Liver (tissue), 9 donors: Measurements from ENCODE around the gene FRMD4A. TPM values are rescaled to one million over a fixed set of nuclear protein-coding genes. Genes with fewer than 3 reads are reported as not detected.

Source experiments
- DNase-seq: peaks from one replicate; pipeline ENCODE4 v3.0.0-alpha.2; 2017; ENCODE audit warnings: low spot score
- H3K27ac ChIP-seq, 2 donors: one replicate each; pipeline ENCODE4 v1.7.0; 2013; ENCODE audit warnings: inconsistent platforms in 2 of 2, low read length in 2 of 2, control low read depth in 1 of 2, low read depth in 1 of 2, mild to moderate bottlenecking in 1 of 2
- H3K27me3 ChIP-seq, 4 donors: one replicate each; pipeline versions ENCODE4 v1.6.1 to v1.7.0; 2013; ENCODE audit warnings: low read length in 3 of 4, inconsistent platforms in 1 of 4, mild to moderate bottlenecking in 1 of 4, moderate library complexity in 1 of 4; ENCODE audit not compliant: control insufficient read depth in 4 of 4, insufficient read depth in 4 of 4
- H3K36me3 ChIP-seq, 4 donors: one replicate each; pipeline versions ENCODE4 v1.6.1 to v1.7.0; 2013; ENCODE audit warnings: low read length in 3 of 4, mild to moderate bottlenecking in 3 of 4, low read depth in 1 of 4, moderate library complexity in 1 of 4; ENCODE audit not compliant: control insufficient read depth in 4 of 4, insufficient read depth in 3 of 4
- H3K4me1 ChIP-seq, 4 donors: one replicate each; pipeline versions ENCODE4 v1.6.1 to v1.7.0; 2013; ENCODE audit warnings: low read length in 3 of 4, mild to moderate bottlenecking in 3 of 4, moderate library complexity in 1 of 4; ENCODE audit not compliant: control insufficient read depth in 4 of 4, insufficient read depth in 4 of 4
- H3K4me3 ChIP-seq, 3 donors: one replicate each; pipeline versions ENCODE4 v1.6.1 to v1.7.0; 2013; ENCODE audit warnings: low read length in 3 of 3, control low read depth in 1 of 3, low read depth in 1 of 3, mild to moderate bottlenecking in 1 of 3
- H3K9ac ChIP-seq, 2 donors: one replicate each; pipeline ENCODE4 v1.7.0; 2013; ENCODE audit warnings: low read length in 2 of 2, mild to moderate bottlenecking in 2 of 2, moderate library complexity in 2 of 2, control low read depth in 1 of 2, low read depth in 1 of 2
- H3K9me3 ChIP-seq, 4 donors: one replicate each; pipeline versions ENCODE4 v1.6.1 to v1.7.0; 2013; ENCODE audit warnings: low read length in 3 of 4; ENCODE audit not compliant: control insufficient read depth in 4 of 4
- EGR1 ChIP-seq, 2 donors: IDR thresholded peaks; 2 replicates each; pipeline ENCODE4 v1.6.1; 2016 to 2018; ENCODE audit warnings: antibody characterized with exemption in 2 of 2, low read depth in 2 of 2
- FOXA1 ChIP-seq: IDR thresholded peaks from 2 replicates; pipeline ENCODE4 v1.6.1; 2016; ENCODE audit warnings: antibody characterized with exemption
- FOXA2 ChIP-seq: IDR thresholded peaks from 2 replicates; pipeline ENCODE4 v1.6.1; 2016; ENCODE audit warnings: antibody characterized with exemption
- GABPA ChIP-seq, 2 donors: IDR thresholded peaks in 1 of 2; conservative IDR thresholded peaks in 1 of 2; 2 replicates each; pipeline ENCODE4 v1.6.1; 2016; ENCODE audit warnings: antibody characterized with exemption in 2 of 2, mild to moderate bottlenecking in 1 of 2, moderate library complexity in 1 of 2
- HNF4A ChIP-seq, 2 donors: conservative IDR thresholded peaks; 2 replicates each; pipeline ENCODE4 v1.6.1; 2016; ENCODE audit warnings: antibody characterized with exemption in 2 of 2, mild to moderate bottlenecking in 2 of 2
- HNF4G ChIP-seq: IDR thresholded peaks from 2 replicates; pipeline ENCODE4 v1.6.1; 2016; ENCODE audit warnings: antibody characterized with exemption
- NR2F2 ChIP-seq: IDR thresholded peaks from 2 replicates; pipeline ENCODE4 v1.6.1; 2016; ENCODE audit warnings: antibody characterized with exemption
- RAD21 ChIP-seq, 2 donors: IDR thresholded peaks; 2 replicates each; pipeline ENCODE4 v1.6.1; 2016; ENCODE audit warnings: antibody characterized with exemption in 2 of 2, mild to moderate bottlenecking in 2 of 2
- RXRA ChIP-seq, 2 donors: IDR thresholded peaks; 2 replicates each; pipeline ENCODE4 v1.6.1; 2017 to 2018; ENCODE audit warnings: antibody characterized with exemption in 2 of 2, mild to moderate bottlenecking in 1 of 2
- SP1 ChIP-seq: IDR thresholded peaks from 2 replicates; pipeline ENCODE4 v1.6.1; 2018; ENCODE audit warnings: antibody characterized with exemption, mild to moderate bottlenecking
- YY1 ChIP-seq: IDR thresholded peaks from 2 replicates; pipeline ENCODE4 v1.6.1; 2016; ENCODE audit warnings: antibody characterized with exemption, mild to moderate bottlenecking
- WGBS: extraction: QIAGEN DNeasy Blood & Tissue Kit; methylation state at CpG from one replicate; pipeline ENCODE4 v1.1.7; 2013; 5-methylcytosine and 5-hydroxymethylcytosine counted together
- polyA plus RNA-seq, 2 donors: library from polyadenylated mRNA; stranded (reverse) in 1 of 2; unstranded in 1 of 2; fragments of 200-250 nt in 1 of 2; fragments of >200 nt in 1 of 2; fragmentation: Nextera tagmentation in 1 of 2; extraction: Ambion mirVana in 1 of 2; gene quantifications; one replicate each; pipeline versions ENCODE4 v1.2.1 to v1.2.3, GENCODE V29; 2013 to 2015
- total RNA-seq, 2 donors: library from RNA; depleted of rRNA; stranded (reverse); fragments of >200 nt; gene quantifications; one replicate each; pipeline ENCODE4 v1.2.3, GENCODE V29; 2014
- TF ChIP-seq, protein P1 (sequence below): IDR thresholded peaks from 2 replicates; pipeline ENCODE4 v1.6.1; 2016; ENCODE audit warnings: antibody characterized with exemption, mild to moderate bottlenecking
- TF ChIP-seq, protein P2 (sequence below): fragments of 150-350 bp; IDR thresholded peaks from 2 replicates; pipeline ENCODE4 v1.5.1; 2017; ENCODE audit warnings: improper control_type of control experiment, low read depth, low read length; ENCODE audit not compliant: missing input control
- TF ChIP-seq, protein P3 (sequence below): IDR thresholded peaks from 2 replicates; pipeline ENCODE4 v1.6.1; 2016; ENCODE audit warnings: antibody characterized with exemption
- TF ChIP-seq, protein P4 (sequence below): IDR thresholded peaks from 2 replicates; pipeline ENCODE4 v1.6.1; 2016; ENCODE audit warnings: antibody characterized with exemption
- donor health status: healthy.
- donor health status: healthy.
- donor health status: healthy.
- donor health status: healthy.
- donor health status: healthy.

Gene FRMD4A
- total and polyA plus RNA-seq, 4 donors: 8.2 to 34.3 (median 13.1) TPM

DNA sequence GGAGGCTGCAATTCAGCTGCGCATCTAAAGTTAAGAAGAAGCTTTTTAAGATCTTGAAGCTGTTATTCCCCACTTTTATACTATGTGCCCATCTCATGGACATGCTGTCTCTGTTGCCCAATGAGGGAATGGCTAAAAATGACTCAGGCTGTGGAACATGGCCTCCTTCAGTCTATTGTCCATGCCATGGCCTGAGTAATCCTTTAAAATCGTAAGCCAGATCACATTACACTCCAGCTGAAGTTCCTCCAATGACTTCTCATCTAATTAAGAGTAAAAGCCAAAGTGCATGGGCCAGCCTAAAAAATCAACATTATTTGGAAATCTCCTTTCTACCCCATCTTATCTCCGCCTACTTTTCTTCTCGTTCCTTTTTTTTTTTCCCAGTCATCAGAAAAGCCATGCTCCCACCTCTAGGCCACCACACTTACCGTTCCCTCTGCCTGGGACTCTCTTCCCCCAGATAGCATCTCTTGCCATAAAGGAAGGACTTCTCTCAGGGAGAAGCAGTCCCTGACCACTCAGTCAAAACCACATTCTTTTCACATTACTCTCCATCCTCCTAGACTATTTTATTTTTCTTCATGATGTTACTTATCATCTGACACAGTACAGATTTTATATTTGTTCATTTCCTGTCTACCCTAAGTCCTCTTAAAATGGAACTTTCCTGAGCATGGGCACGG is 406.5 kb downstream of the FRMD4A start:
- TF ChIP-seq SP1 (no peak), YY1 (no peak), FOXA1 (no peak), NR2F2 (no peak), HNF4A (conservative IDR thresholded peaks at IDR 0.05) (no peak), GABPA (IDR thresholded peaks at IDR 0.05 in 1 of 2, conservative IDR thresholded peaks at IDR 0.05 in 1 of 2) (no peak), HNF4G (no peak), RAD21 (IDR thresholded peaks at IDR 0.05) (no peak), FOXA2 (no peak)
- TF ChIP-seq, protein P1, sequence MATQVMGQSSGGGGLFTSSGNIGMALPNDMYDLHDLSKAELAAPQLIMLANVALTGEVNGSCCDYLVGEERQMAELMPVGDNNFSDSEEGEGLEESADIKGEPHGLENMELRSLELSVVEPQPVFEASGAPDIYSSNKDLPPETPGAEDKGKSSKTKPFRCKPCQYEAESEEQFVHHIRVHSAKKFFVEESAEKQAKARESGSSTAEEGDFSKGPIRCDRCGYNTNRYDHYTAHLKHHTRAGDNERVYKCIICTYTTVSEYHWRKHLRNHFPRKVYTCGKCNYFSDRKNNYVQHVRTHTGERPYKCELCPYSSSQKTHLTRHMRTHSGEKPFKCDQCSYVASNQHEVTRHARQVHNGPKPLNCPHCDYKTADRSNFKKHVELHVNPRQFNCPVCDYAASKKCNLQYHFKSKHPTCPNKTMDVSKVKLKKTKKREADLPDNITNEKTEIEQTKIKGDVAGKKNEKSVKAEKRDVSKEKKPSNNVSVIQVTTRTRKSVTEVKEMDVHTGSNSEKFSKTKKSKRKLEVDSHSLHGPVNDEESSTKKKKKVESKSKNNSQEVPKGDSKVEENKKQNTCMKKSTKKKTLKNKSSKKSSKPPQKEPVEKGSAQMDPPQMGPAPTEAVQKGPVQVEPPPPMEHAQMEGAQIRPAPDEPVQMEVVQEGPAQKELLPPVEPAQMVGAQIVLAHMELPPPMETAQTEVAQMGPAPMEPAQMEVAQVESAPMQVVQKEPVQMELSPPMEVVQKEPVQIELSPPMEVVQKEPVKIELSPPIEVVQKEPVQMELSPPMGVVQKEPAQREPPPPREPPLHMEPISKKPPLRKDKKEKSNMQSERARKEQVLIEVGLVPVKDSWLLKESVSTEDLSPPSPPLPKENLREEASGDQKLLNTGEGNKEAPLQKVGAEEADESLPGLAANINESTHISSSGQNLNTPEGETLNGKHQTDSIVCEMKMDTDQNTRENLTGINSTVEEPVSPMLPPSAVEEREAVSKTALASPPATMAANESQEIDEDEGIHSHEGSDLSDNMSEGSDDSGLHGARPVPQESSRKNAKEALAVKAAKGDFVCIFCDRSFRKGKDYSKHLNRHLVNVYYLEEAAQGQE: no peak
- TF ChIP-seq, protein P2, sequence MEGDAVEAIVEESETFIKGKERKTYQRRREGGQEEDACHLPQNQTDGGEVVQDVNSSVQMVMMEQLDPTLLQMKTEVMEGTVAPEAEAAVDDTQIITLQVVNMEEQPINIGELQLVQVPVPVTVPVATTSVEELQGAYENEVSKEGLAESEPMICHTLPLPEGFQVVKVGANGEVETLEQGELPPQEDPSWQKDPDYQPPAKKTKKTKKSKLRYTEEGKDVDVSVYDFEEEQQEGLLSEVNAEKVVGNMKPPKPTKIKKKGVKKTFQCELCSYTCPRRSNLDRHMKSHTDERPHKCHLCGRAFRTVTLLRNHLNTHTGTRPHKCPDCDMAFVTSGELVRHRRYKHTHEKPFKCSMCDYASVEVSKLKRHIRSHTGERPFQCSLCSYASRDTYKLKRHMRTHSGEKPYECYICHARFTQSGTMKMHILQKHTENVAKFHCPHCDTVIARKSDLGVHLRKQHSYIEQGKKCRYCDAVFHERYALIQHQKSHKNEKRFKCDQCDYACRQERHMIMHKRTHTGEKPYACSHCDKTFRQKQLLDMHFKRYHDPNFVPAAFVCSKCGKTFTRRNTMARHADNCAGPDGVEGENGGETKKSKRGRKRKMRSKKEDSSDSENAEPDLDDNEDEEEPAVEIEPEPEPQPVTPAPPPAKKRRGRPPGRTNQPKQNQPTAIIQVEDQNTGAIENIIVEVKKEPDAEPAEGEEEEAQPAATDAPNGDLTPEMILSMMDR: no peak
- TF ChIP-seq, protein P3, sequence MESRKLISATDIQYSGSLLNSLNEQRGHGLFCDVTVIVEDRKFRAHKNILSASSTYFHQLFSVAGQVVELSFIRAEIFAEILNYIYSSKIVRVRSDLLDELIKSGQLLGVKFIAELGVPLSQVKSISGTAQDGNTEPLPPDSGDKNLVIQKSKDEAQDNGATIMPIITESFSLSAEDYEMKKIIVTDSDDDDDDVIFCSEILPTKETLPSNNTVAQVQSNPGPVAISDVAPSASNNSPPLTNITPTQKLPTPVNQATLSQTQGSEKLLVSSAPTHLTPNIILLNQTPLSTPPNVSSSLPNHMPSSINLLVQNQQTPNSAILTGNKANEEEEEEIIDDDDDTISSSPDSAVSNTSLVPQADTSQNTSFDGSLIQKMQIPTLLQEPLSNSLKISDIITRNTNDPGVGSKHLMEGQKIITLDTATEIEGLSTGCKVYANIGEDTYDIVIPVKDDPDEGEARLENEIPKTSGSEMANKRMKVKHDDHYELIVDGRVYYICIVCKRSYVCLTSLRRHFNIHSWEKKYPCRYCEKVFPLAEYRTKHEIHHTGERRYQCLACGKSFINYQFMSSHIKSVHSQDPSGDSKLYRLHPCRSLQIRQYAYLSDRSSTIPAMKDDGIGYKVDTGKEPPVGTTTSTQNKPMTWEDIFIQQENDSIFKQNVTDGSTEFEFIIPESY: no peak

DNA sequence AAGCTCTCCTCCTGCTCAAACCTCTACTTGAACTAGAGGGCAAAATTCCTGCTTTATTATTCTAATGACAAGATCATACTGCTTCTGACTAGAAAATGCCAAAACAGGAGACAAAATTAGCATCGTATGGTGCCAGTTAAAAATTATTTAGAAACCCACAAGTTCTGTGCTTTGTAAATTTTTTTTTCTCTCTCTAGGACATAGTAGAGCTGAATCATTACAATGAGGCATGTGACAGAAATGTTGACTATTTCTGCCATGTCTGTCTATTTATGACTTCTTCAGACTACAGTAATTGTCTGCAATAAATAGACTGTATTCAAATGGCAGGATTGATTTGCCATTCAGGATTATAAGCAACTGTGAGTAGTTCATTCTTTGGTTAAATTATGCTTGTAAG is 408.1 kb downstream of the FRMD4A start:
- DNase-seq: no peak
- no peaks in the 10 kb centered on the region for H3K9me3 ChIP-seq
- H3K9ac ChIP-seq: no peak overlapping the region
- H3K4me3 ChIP-seq: no peak overlapping the region
- no peaks in the 10 kb centered on the region for H3K4me1 ChIP-seq
- no peaks in the 10 kb centered on the region for H3K27me3 ChIP-seq
- no peaks in the 10 kb centered on the region for H3K36me3 ChIP-seq
- 82% methylated on average over 1 of the region's 1 CpG for WGBS
- H3K27ac ChIP-seq: no peak overlapping the region
- TF ChIP-seq GABPA (IDR thresholded peaks at IDR 0.05 in 1 of 2, conservative IDR thresholded peaks at IDR 0.05 in 1 of 2): no peak
- TF ChIP-seq, protein P4, sequence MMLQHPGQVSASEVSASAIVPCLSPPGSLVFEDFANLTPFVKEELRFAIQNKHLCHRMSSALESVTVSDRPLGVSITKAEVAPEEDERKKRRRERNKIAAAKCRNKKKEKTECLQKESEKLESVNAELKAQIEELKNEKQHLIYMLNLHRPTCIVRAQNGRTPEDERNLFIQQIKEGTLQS: no peak
- TF ChIP-seq NR2F2: no peak
- TF ChIP-seq RAD21 (IDR thresholded peaks at IDR 0.05): no peak
- TF ChIP-seq, protein P1: no peak
- TF ChIP-seq HNF4G: no peak
- TF ChIP-seq, protein P3: no peak
- TF ChIP-seq RXRA (IDR thresholded peaks at IDR 0.05): no peak
- TF ChIP-seq EGR1 (IDR thresholded peaks at IDR 0.05; ENCODE audit: low read depth in 2 of 2): no peak
- no peak for TF ChIP-seq FOXA2

More for the DNA sequence above, 406.5 kb downstream of the FRMD4A start:
- H3K36me3 ChIP-seq: no peaks in the 10 kb centered on the region
- no peak overlapping the region for H3K27ac ChIP-seq
- H3K4me3 ChIP-seq: no peak overlapping the region
- H3K27me3 ChIP-seq: no peaks in the 10 kb centered on the region
- H3K4me1 ChIP-seq: no peaks in the 10 kb centered on the region
- H3K9ac ChIP-seq: no peak overlapping the region
- no peaks in the 10 kb centered on the region for H3K9me3 ChIP-seq
- WGBS: 74% methylated on average over 6 of the region's 6 CpGs
- no peak for DNase-seq
